Peyer's patch (tissue), 4 donors: Measurements from ENCODE around the gene TNFSF12.

ENCODE experiments used
- POLR2A ChIP-seq, 2 donors: fragments of 450-650 bp; IDR thresholded peaks; one replicate each; pipeline ENCODE4 v1.5.1; 2017; ENCODE audit warnings: antibody characterized with exemption in 2 of 2, mild to moderate bottlenecking in 2 of 2, moderate library complexity in 2 of 2
- TF ChIP-seq, protein P1 (sequence below), 6 experiments: fragments of 450-650 bp in 4 of 6; fragments of 200-600 bp in 2 of 6; sonication (generic) in 1 of 6; IDR thresholded peaks; one replicate each; pipeline ENCODE4 v1.5.1; 2017 to 2019; ENCODE audit warnings: antibody characterized with exemption in 6 of 6, mild to moderate bottlenecking in 3 of 6, moderate library complexity in 1 of 6

DNA sequence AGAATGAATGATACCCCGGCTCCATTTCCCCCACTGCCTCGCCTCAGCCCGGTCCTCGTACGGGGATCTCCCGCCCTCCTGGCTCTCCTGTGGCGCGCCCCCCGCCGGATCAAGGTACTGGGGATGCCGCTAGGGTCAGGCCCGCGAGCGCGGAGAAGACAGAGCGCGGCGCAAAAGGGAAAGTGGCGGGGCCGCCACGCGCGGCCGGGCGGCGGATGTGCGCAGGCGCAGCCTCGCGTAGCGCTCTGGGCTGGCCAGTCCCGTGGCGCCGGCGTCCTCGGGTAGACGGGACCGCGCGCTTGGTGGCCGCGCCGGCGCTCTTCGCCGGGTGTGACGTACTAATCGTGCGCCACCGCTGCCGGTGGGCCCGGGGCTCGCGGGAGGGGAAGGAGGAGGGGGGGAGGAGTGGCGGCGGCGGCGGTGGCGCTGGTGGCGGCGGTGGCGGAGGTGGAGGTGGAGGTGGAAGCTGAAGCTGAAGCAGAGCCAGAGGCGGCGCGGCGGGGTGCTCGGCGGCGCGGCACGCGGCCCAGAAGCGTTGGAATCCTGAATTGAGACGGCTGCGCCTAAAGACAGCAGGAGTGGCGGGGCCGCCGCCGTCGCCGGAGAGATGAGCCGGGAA, 12.8 kb downstream of the TNFSF12 start, which contains the start of gene SENP3:
- TF ChIP-seq, protein P1, sequence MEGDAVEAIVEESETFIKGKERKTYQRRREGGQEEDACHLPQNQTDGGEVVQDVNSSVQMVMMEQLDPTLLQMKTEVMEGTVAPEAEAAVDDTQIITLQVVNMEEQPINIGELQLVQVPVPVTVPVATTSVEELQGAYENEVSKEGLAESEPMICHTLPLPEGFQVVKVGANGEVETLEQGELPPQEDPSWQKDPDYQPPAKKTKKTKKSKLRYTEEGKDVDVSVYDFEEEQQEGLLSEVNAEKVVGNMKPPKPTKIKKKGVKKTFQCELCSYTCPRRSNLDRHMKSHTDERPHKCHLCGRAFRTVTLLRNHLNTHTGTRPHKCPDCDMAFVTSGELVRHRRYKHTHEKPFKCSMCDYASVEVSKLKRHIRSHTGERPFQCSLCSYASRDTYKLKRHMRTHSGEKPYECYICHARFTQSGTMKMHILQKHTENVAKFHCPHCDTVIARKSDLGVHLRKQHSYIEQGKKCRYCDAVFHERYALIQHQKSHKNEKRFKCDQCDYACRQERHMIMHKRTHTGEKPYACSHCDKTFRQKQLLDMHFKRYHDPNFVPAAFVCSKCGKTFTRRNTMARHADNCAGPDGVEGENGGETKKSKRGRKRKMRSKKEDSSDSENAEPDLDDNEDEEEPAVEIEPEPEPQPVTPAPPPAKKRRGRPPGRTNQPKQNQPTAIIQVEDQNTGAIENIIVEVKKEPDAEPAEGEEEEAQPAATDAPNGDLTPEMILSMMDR (IDR thresholded peaks at IDR 0.05): peak in 3 of 6 experiments; percentile 6 to 27 (median 18)
- TF ChIP-seq POLR2A (IDR thresholded peaks at IDR 0.05): peak; percentile 39 to 42
